HepG2 (cell line): Measurements from ENCODE around the gene OGT. TPM values are rescaled to one million over a fixed set of nuclear protein-coding genes. Genes with fewer than 3 reads are reported as not detected.
A peak's percentile ranks its signal among the peaks of the same experiment; 100 is the strongest.

Experiments
- ATAC-seq: fragments of 200-7000 bp; cut with Tn5 transposase; 3 replicates; pipeline ENCODE4 v1.9.1; 2020; ENCODE audit warnings: mild to moderate bottlenecking, moderate library complexity
- BruUV-seq: library from RNA; stranded (reverse); fragments of 400-500 nt; replicated peaks from 2 replicates; lab custom pipeline; 2021; lab: Mats Ljungman, UMichigan
- CTCF ChIA-PET: fragments of 300-600 bp; formaldehyde crosslinking; extraction: SDS; loops from one replicate; lab custom pipeline; 2021; ENCODE audit warnings: low total read pairs, inconsistent platforms, low intra/inter-chr PET ratio; lab: Yijun Ruan, JAX
- POLR2A ChIA-PET: fragments of 350-600 bp; sonication (Branson Sonifier 250); formaldehyde crosslinking; loops from one replicate; lab custom pipeline; 2020; ENCODE audit warnings: antibody characterized with exemption, inconsistent platforms; lab: Yijun Ruan, JAX
- DNase-seq: peaks from one replicate; pipeline ENCODE4 v3.0.0-alpha.2; 2015; ENCODE audit warnings: low spot score
- FAIRE-seq: peaks from 3 replicates; lab custom pipeline; 2011; peaks lifted over from hg19 to GRCh38; lab: Jason Lieb, UNC
- H2AFZ ChIP-seq: one replicate; pipeline ENCODE4 v1.6.1; 2011; ENCODE audit warnings: low read length, inconsistent platforms
- H3K27ac ChIP-seq: fragments of 300-600 bp; 3 replicates; pipeline ENCODE4 v1.8.0; 2011; ENCODE audit warnings: mixed run types, mild to moderate bottlenecking, mixed read lengths, low read length, inconsistent platforms; ENCODE audit not compliant: insufficient read depth; ENCODE audit errors: extremely low read length
- H3K27me3 ChIP-seq, 2 experiments: fragments of 200-600 bp in 1 of 2; 2 replicates in 1 of 2; 3 replicates in 1 of 2; pipeline versions ENCODE4 v1.6.0 to v1.8.0; 2011; ENCODE audit warnings: low read length in 2 of 2, mild to moderate bottlenecking in 2 of 2, moderate library complexity in 2 of 2, inconsistent platforms in 1 of 2; ENCODE audit not compliant: insufficient read depth in 2 of 2, control insufficient read depth in 1 of 2
- H3K36me3 ChIP-seq, 2 experiments: fragments of 200-600 bp in 1 of 2; replicated peaks in 1 of 2; 2 replicates in 1 of 2; 3 replicates in 1 of 2; pipeline versions ENCODE4 v1.5.1 to v1.8.0; 2011; ENCODE audit warnings: low read length in 2 of 2, inconsistent platforms in 1 of 2; ENCODE audit not compliant: insufficient read depth in 2 of 2, control insufficient read depth in 1 of 2
- H3K4me1 ChIP-seq: 2 replicates; pipeline ENCODE4 v1.5.1; 2012; ENCODE audit warnings: low read length, inconsistent platforms; ENCODE audit not compliant: insufficient read depth
- H3K4me2 ChIP-seq: 2 replicates; pipeline ENCODE4 v1.6.0; 2011; ENCODE audit warnings: low read depth, low read length, inconsistent platforms
- H3K4me3 ChIP-seq, 3 experiments: fragments of 200-600 bp in 1 of 3; sonication (generic), shearing (Covaris generic) in 1 of 3; replicated peaks in 1 of 3; 2 replicates each; pipeline ENCODE4 v1.5.1; 2011 to 2016; ENCODE audit warnings: low read length in 3 of 3, inconsistent platforms in 2 of 3, low read depth in 2 of 3, mild to moderate bottlenecking in 2 of 3, control low read depth in 1 of 3, mixed read lengths in 1 of 3; ENCODE audit not compliant: insufficient read depth in 1 of 3
- H3K79me2 ChIP-seq: one replicate; pipeline ENCODE4 v1.6.1; 2011; ENCODE audit warnings: low read length, inconsistent platforms; ENCODE audit not compliant: insufficient read depth
- H3K9ac ChIP-seq: 2 replicates; pipeline ENCODE4 v1.6.0; 2011; ENCODE audit warnings: mild to moderate bottlenecking, low read depth, low read length, inconsistent platforms; ENCODE audit not compliant: insufficient read depth
- H3K9me3 ChIP-seq: 2 replicates; pipeline ENCODE4 v1.5.1; 2012; ENCODE audit warnings: mild to moderate bottlenecking, low read length
- H4K20me1 ChIP-seq: 2 replicates; pipeline ENCODE4 v1.6.0; 2011; ENCODE audit warnings: inconsistent platforms, mild to moderate bottlenecking, low read length, moderate library complexity; ENCODE audit not compliant: insufficient read depth
- ATF6 ChIP-seq: sonication (generic); formaldehyde crosslinking; conservative IDR thresholded peaks from 2 replicates; pipeline ENCODE4 v1.4.0; 2020; ENCODE audit warnings: missing genetic modification reagents
- FOXJ3 ChIP-seq: sonication (generic); formaldehyde crosslinking; IDR thresholded peaks from 2 replicates; pipeline ENCODE4 v1.4.0; 2020; ENCODE audit warnings: missing genetic modification reagents, mild to moderate bottlenecking, borderline replicate concordance
- MAFF ChIP-seq: IDR thresholded peaks from 2 replicates; pipeline ENCODE4 v1.6.1; 2011; ENCODE audit warnings: low read depth, low read length, improper control_type of control experiment
- MAFK ChIP-seq, 2 experiments: IDR thresholded peaks in 1 of 2; conservative IDR thresholded peaks in 1 of 2; 2 replicates each; pipeline ENCODE4 v1.6.1; 2011; ENCODE audit warnings: improper control_type of control experiment in 2 of 2, low read length in 2 of 2
- PREB ChIP-seq: sonication (generic); formaldehyde crosslinking; IDR thresholded peaks from 2 replicates; pipeline ENCODE4 v1.4.0; 2020; ENCODE audit warnings: missing genetic modification reagents
- ZNF17 ChIP-seq: sonication (generic); formaldehyde crosslinking; IDR thresholded peaks from 2 replicates; pipeline ENCODE4 v1.5.0; 2020; ENCODE audit warnings: mild to moderate bottlenecking, missing genetic modification reagents
- ZNF510 ChIP-seq: sonication (generic); formaldehyde crosslinking; IDR thresholded peaks from 2 replicates; pipeline ENCODE4 v1.4.0; 2020; ENCODE audit warnings: low read depth, mild to moderate bottlenecking, missing genetic modification reagents
- ZNF777 ChIP-seq: sonication (generic); formaldehyde crosslinking; IDR thresholded peaks from 2 replicates; pipeline ENCODE4 v1.4.0; 2020; ENCODE audit warnings: missing genetic modification reagents
- ZNF782 ChIP-seq: sonication (generic); formaldehyde crosslinking; IDR thresholded peaks from 2 replicates; pipeline ENCODE4 v1.4.0; 2020; ENCODE audit warnings: missing genetic modification reagents, mild to moderate bottlenecking, borderline replicate concordance
- WGBS: methylation state at CpG from one replicate; pipeline ENCODE4 v1.1.6; 2017; ENCODE audit warnings: low lambda C conversion rate; 5-methylcytosine and 5-hydroxymethylcytosine counted together
- in situ Hi-C: cut with HindIII; loops from 2 replicates; pipeline ENCODE4 v1.10.0; 2017; ENCODE audit warnings: low pct_unique_long_range_greater_than_20kb; ENCODE audit not compliant: extremely low pct_ligation_motif_present
- intact Hi-C: fragments of 100-400 bp; cut with micrococcal nuclease; formaldehyde crosslinking; loops from one replicate; pipeline ENCODE4 v1.10.0; 2022; ENCODE audit not compliant: unreplicated experiment
- polyA plus RNA-seq, 8 experiments: library from polyadenylated mRNA; depleted of rRNA in 3 of 8; stranded (reverse) in 7 of 8; unstranded in 1 of 8; fragments of >200 nt; fragmentation: Illumina TruSeq in 4 of 8; extraction: Trizol in 4 of 8; gene quantifications; 2 replicates each; pipeline versions ENCODE4 v1.2.1 to v1.2.3, GENCODE V29; 2011 to 2016; ENCODE audit warnings: low read depth in 4 of 8, missing spikeins in 1 of 8, mixed read lengths in 1 of 8; ENCODE audit not compliant: insufficient read depth in 1 of 8
- total RNA-seq, 5 experiments: library from RNA; depleted of rRNA; stranded (reverse); fragments of >200 nt; fragmentation: Illumina TruSeq; extraction: Trizol; gene quantifications; 2 replicates each; pipeline ENCODE4 v1.2.3, GENCODE V29; 2016; ENCODE audit warnings: low read depth in 1 of 5
- TF ChIP-seq, protein P1 (sequence below): sonication (generic); formaldehyde crosslinking; IDR thresholded peaks from 2 replicates; pipeline ENCODE4 v1.4.0; 2020; ENCODE audit warnings: missing genetic modification reagents, mild to moderate bottlenecking, borderline replicate concordance
- TF ChIP-seq, protein P2 (sequence below): sonication (generic); formaldehyde crosslinking; IDR thresholded peaks from 2 replicates; pipeline ENCODE4 v1.8.1; 2023; ENCODE audit warnings: mild to moderate bottlenecking, missing genetic modification reagents, borderline replicate concordance

The OGT gene
- total and polyA plus RNA-seq, 2 of the 13 experiments (the other 11 are each of a cell fraction or from before 2014, with no cell fraction given), result 71.7 to 463 TPM

DNA sequence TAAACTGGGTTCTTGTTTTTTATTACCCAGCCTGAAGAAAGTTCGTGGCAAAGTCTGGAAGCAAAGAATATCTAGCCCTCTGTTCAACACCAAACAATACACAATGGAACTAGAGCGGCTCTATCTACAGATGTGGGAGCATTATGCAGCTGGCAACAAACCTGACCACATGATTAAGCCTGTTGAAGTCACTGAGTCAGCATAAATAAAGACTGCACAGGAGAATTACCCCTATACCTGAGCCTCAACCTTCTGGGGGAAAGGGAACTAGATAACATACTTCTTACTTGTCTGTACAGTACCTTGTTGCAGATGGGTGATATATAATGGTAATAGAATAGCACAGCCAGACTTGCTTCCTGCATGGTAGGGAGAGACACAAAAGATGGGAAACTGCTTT, 40.7 kb downstream of the OGT start:
- no peak overlapping the region for H3K27ac ChIP-seq

More for the DNA sequence above, 40.7 kb downstream of the OGT start:
- H3K36me3 ChIP-seq, result peaks cover 1 to 11% of the 10 kb centered on the region in 2 experiments; a peak in 2 of 5 replicates
- TF ChIP-seq PREB (CRISPR knock-in tag) (no peak), ZNF782 (no peak), ZNF17 (CRISPR knock-in tag) (no peak), FOXJ3 (CRISPR knock-in tag) (no peak), MAFF (peak; percentile 82), ZNF777 (CRISPR knock-in tag) (no peak), ATF6 (CRISPR knock-in tag) (no peak), ZNF510 (CRISPR knock-in tag) (no peak), MAFK (conservative IDR thresholded peaks at IDR 0.05 in 1 of 2, IDR thresholded peaks at IDR 0.05 in 1 of 2; ENCODE audit: low read length in 2 of 2) (peak; percentile 72 to 87)
- TF ChIP-seq, protein P1, sequence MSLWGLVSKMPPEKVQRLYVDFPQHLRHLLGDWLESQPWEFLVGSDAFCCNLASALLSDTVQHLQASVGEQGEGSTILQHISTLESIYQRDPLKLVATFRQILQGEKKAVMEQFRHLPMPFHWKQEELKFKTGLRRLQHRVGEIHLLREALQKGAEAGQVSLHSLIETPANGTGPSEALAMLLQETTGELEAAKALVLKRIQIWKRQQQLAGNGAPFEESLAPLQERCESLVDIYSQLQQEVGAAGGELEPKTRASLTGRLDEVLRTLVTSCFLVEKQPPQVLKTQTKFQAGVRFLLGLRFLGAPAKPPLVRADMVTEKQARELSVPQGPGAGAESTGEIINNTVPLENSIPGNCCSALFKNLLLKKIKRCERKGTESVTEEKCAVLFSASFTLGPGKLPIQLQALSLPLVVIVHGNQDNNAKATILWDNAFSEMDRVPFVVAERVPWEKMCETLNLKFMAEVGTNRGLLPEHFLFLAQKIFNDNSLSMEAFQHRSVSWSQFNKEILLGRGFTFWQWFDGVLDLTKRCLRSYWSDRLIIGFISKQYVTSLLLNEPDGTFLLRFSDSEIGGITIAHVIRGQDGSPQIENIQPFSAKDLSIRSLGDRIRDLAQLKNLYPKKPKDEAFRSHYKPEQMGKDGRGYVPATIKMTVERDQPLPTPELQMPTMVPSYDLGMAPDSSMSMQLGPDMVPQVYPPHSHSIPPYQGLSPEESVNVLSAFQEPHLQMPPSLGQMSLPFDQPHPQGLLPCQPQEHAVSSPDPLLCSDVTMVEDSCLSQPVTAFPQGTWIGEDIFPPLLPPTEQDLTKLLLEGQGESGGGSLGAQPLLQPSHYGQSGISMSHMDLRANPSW, result no peak
- TF ChIP-seq, protein P2, sequence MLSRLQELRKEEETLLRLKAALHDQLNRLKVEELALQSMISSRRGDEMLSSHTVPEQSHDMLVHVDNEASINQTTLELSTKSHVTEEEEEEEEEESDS, result no peak
- WGBS, result 100% methylated on average over 2 of the region's 2 CpGs
- CTCF ChIA-PET, result no interaction called here
- in situ Hi-C loops, result no loop called here
- no peaks in the 10 kb centered on the region for H4K20me1 ChIP-seq
- intact Hi-C loops, result loop anchor here (5.0 kb wide), 1 partner anchor 79 kb away; no protein-coding TSS in a partner anchor
- H3K9me3 ChIP-seq, result no peaks in the 10 kb centered on the region
- ATAC-seq (no peak), FAIRE-seq (no peak), DNase-seq (no peak)
- H2AFZ ChIP-seq, result no peak overlapping the region
- no peak overlapping the region for H3K4me3 ChIP-seq
- H3K4me1 ChIP-seq, result no peaks in the 10 kb centered on the region
- no peak overlapping the region for H3K9ac ChIP-seq
- no peaks in the 10 kb centered on the region for H3K27me3 ChIP-seq
- no peak overlapping the region for H3K4me2 ChIP-seq
- POLR2A ChIA-PET, result no interaction called here
- no TSS peak for BruUV-seq
- no peaks in the 10 kb centered on the region for H3K79me2 ChIP-seq
